CD14-positive monocyte (primary cell): ENCODE results near the gene LIMK1. TPM values are rescaled to one million over a fixed set of nuclear protein-coding genes. Genes with fewer than 3 reads are reported as not detected.

Experiments
- DNase-seq, 3 donors: peaks; one replicate each; pipeline ENCODE4 v3.0.0-alpha.2; 2011 to 2022
- H2AFZ ChIP-seq: 2 replicates; pipeline ENCODE4 v1.6.0; 2012; ENCODE audit warnings: mild to moderate bottlenecking, low read depth, low read length, inconsistent platforms; ENCODE audit not compliant: insufficient read depth, poor library complexity, severe bottlenecking
- H3K27ac ChIP-seq, 2 donors: 1 replicate in 1 of 2; 2 replicates in 1 of 2; pipeline ENCODE4 v1.5.1; 2012 to 2013; ENCODE audit warnings: low read length in 2 of 2, control low read depth in 1 of 2, inconsistent platforms in 1 of 2, low read depth in 1 of 2, mild to moderate bottlenecking in 1 of 2
- H3K27me3 ChIP-seq, 2 donors: one replicate each; pipeline versions ENCODE4 v1.6.0 to v1.6.1; 2011 to 2013; ENCODE audit warnings: low read length in 2 of 2; ENCODE audit not compliant: control insufficient read depth in 2 of 2, insufficient read depth in 2 of 2
- H3K36me3 ChIP-seq, 2 donors: replicated peaks in 1 of 2; 1 replicate in 1 of 2; 2 replicates in 1 of 2; pipeline versions ENCODE4 v1.5.1 to v1.6.1; 2012 to 2013; ENCODE audit warnings: low read length in 2 of 2, control low read depth in 1 of 2, inconsistent platforms in 1 of 2, mild to moderate bottlenecking in 1 of 2; ENCODE audit not compliant: insufficient read depth in 2 of 2, control insufficient read depth in 1 of 2
- H3K4me1 ChIP-seq, 2 donors: 1 replicate in 1 of 2; 2 replicates in 1 of 2; pipeline versions ENCODE4 v1.5.1 to v1.6.1; 2012 to 2013; ENCODE audit warnings: low read length in 2 of 2, control low read depth in 1 of 2, inconsistent platforms in 1 of 2, mild to moderate bottlenecking in 1 of 2, moderate library complexity in 1 of 2; ENCODE audit not compliant: insufficient read depth in 2 of 2, control insufficient read depth in 1 of 2
- H3K4me2 ChIP-seq: replicated peaks from 2 replicates; pipeline ENCODE3; 2012; ENCODE audit warnings: low read length, moderate library complexity, mild to moderate bottlenecking; ENCODE audit not compliant: poor library complexity, severe bottlenecking; ENCODE audit errors: extremely low read depth
- H3K4me3 ChIP-seq, 3 experiments: fragments of 200-600 bp in 1 of 3; sonication (generic) in 1 of 3; replicated peaks in 1 of 3; 1 replicate in 2 of 3; 2 replicates in 1 of 3; pipeline ENCODE4 v1.5.1; 2011 to 2013; ENCODE audit warnings: low read length in 3 of 3, mild to moderate bottlenecking in 3 of 3, control low read depth in 2 of 3, low read depth in 2 of 3, inconsistent platforms in 1 of 3, moderate library complexity in 1 of 3
- H3K79me2 ChIP-seq: 2 replicates; pipeline ENCODE4 v1.6.0; 2012; ENCODE audit warnings: mild to moderate bottlenecking, control low read depth, inconsistent platforms, low read length, moderate library complexity; ENCODE audit not compliant: insufficient read depth
- H3K9ac ChIP-seq: 2 replicates; pipeline ENCODE4 v1.6.0; 2017; ENCODE audit warnings: low read length, mild to moderate bottlenecking; ENCODE audit not compliant: insufficient read depth, poor library complexity, severe bottlenecking
- H3K9me3 ChIP-seq, 2 donors: replicated peaks in 1 of 2; 1 replicate in 1 of 2; 2 replicates in 1 of 2; pipeline versions ENCODE4 v1.5.1 to v1.6.1; 2012 to 2013; ENCODE audit warnings: low read length in 2 of 2, control low read depth in 1 of 2; ENCODE audit not compliant: control insufficient read depth in 1 of 2, insufficient read depth in 1 of 2
- H4K20me1 ChIP-seq: 2 replicates; pipeline ENCODE4 v1.6.0; 2012; ENCODE audit warnings: mild to moderate bottlenecking, low read length, control low read depth, moderate library complexity; ENCODE audit not compliant: insufficient read depth
- H3K27ac Mint-ChIP-seq, 7 donors: one replicate each; pipeline ENCODE4 v1.8.0; 2020; ENCODE audit warnings: mild to moderate bottlenecking in 7 of 7, mixed read lengths in 7 of 7, moderate library complexity in 6 of 7, inconsistent platforms in 2 of 7
- H3K27me3 Mint-ChIP-seq, 3 donors: one replicate each; pipeline ENCODE4 v1.8.0; 2021 to 2022; ENCODE audit warnings: low read depth in 3 of 3, mild to moderate bottlenecking in 3 of 3, mixed read lengths in 3 of 3, moderate library complexity in 3 of 3, inconsistent platforms in 1 of 3
- H3K36me3 Mint-ChIP-seq, 2 donors: one replicate each; pipeline ENCODE4 v1.8.0; 2020; ENCODE audit warnings: mixed read lengths in 2 of 2, inconsistent platforms in 1 of 2, mild to moderate bottlenecking in 1 of 2
- H3K4me1 Mint-ChIP-seq: one replicate; pipeline ENCODE4 v1.8.0; 2020; ENCODE audit warnings: mild to moderate bottlenecking, mixed read lengths
- H3K4me3 Mint-ChIP-seq, 2 donors: one replicate each; pipeline ENCODE4 v1.8.0; 2020; ENCODE audit warnings: mild to moderate bottlenecking in 2 of 2, mixed read lengths in 2 of 2, moderate library complexity in 1 of 2
- H3K9me3 Mint-ChIP-seq, 7 donors: one replicate each; pipeline ENCODE4 v1.8.0; 2020 to 2022; ENCODE audit warnings: mixed read lengths in 7 of 7, mild to moderate bottlenecking in 6 of 7, moderate library complexity in 6 of 7, inconsistent platforms in 2 of 7
- CTCF ChIP-seq: fragments of 200-600 bp; IDR thresholded peaks from one replicate; pipeline ENCODE4 v1.8.0; 2022; ENCODE audit warnings: antibody characterized with exemption, mild to moderate bottlenecking
- WGBS: methylation state at CpG from one replicate; pipeline ENCODE4 v1.1.5; 2013; ENCODE audit warnings: missing lambda C conversion rate; ENCODE audit not compliant: insufficient coverage; 5-methylcytosine and 5-hydroxymethylcytosine counted together
- intact Hi-C, 2 donors: fragments of 100-400 bp; cut with micrococcal nuclease; formaldehyde crosslinking; loops; one replicate each; pipeline versions ENCODE4 v1.15.0 to v1.15.1; 2023
- polyA plus RNA-seq, 3 donors: library from polyadenylated mRNA; depleted of rRNA in 1 of 3; unstranded in 2 of 3; stranded (reverse) in 1 of 3; fragments of 300-500 nt in 2 of 3; fragments of >200 nt in 1 of 3; fragmentation: Illumina TruSeq in 2 of 3; gene quantifications; 1 replicate in 2 of 3; 2 replicates in 1 of 3; pipeline ENCODE4 v1.2.3, GENCODE V29; 2012 to 2021

Gene LIMK1
- polyA plus RNA-seq, 3 donors: 12.6 to 30.2 (median 13.9) TPM

DNA sequence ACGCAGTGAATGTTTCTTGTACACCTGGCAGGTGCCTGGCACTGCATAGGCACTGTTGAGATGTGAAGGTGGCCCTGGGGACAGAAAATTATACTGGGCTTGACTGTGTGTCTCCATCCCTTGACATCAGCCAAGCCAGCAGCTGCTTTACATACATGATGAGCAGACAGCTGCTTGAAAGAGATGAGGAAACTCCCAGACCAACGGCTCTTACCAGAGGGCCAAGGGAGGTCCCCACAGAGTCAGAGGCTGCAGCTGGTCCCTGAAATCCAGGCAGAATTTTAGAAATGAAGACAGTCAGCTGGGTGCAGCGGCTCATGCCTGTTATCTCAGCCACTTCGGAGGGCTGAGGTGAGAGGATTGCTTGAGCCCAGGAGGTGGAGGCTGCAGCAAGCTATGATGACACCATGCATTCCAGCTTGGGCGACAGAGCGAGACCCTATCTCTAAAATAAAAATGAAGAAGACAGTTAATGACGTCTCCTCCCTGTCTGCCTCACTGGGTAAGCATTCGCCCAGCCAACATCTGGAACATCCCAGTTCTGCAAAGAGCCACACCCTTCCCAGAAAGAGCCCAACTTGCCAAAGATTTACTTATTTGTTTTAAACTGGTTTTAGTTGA, 17.6 kb downstream of the LIMK1 start:
- Mint-ChIP-seq H3K4me3 (no peak overlapping the region), H3K27ac (peak overlapping the region in 1 of 7 donors; percentile 22), H3K9me3 (peaks cover 0 to 6% (median 2%) of the 10 kb centered on the region in 7 donors), H3K4me1 (no peaks in the 10 kb centered on the region), H3K27me3 (peaks cover 0 to 5% (median 0%) of the 10 kb centered on the region in 3 donors), H3K36me3 (peaks cover 67 to 94% of the 10 kb centered on the region in 2 donors)
- no peaks in the 10 kb centered on the region for H3K27me3 ChIP-seq
- H4K20me1 ChIP-seq: no peaks in the 10 kb centered on the region
- TF ChIP-seq CTCF: no peak
- no peaks in the 10 kb centered on the region for H3K4me1 ChIP-seq
- no peaks in the 10 kb centered on the region for H3K9me3 ChIP-seq
- no peaks in the 10 kb centered on the region for H3K79me2 ChIP-seq
- intact Hi-C loops: no loop called here
- no peak overlapping the region for H3K4me3 ChIP-seq
- 74% methylated on average over 5 of the region's 8 CpGs for WGBS
- H3K27ac ChIP-seq: no peak overlapping the region
- peaks cover 77 to 98% of the 10 kb centered on the region in 2 donors for H3K36me3 ChIP-seq
- H3K4me2 ChIP-seq: no peak overlapping the region
- no peak for DNase-seq
- H3K9ac ChIP-seq: no peak overlapping the region
- no peak overlapping the region for H2AFZ ChIP-seq

GRCh38 chr7:74103219-74103772, 19.7 kb downstream of the LIMK1 start:
- intact Hi-C loops: no loop called here
- no peak for TF ChIP-seq CTCF
- Histone ChIP-seq H3K9ac (no peak overlapping the region), H3K4me3 (no peak overlapping the region), H3K79me2 (no peaks in the 10 kb centered on the region), H3K4me2 (no peak overlapping the region), H4K20me1 (no peaks in the 10 kb centered on the region), H3K27me3 (no peaks in the 10 kb centered on the region), H2AFZ (no peak overlapping the region), H3K9me3 (no peaks in the 10 kb centered on the region), H3K4me1 (no peaks in the 10 kb centered on the region), H3K27ac (no peak overlapping the region), H3K36me3 (peaks cover 81 to 100% of the 10 kb centered on the region in 2 donors)
- WGBS: 100% methylated on average over 4 of the region's 6 CpGs
- Mint-ChIP-seq H3K27me3 (peaks cover 0 to 5% (median 0%) of the 10 kb centered on the region in 3 donors), H3K4me1 (no peaks in the 10 kb centered on the region), H3K9me3 (no peaks in the 10 kb centered on the region), H3K4me3 (no peak overlapping the region), H3K36me3 (peaks cover 65 to 93% of the 10 kb centered on the region in 2 donors), H3K27ac (no peak overlapping the region)
- DNase-seq: no peak
